NCI-H82 (cell line): ENCODE results near the gene SIRPG.
"Not testable (repeated sequence)": the region's sequence is repeated elsewhere in the genome, so short reads cannot be mapped to it uniquely, and the experiment has no call there.

Source experiments
- DNase-seq: peaks from one replicate; lab custom pipeline; 2025; lab: John Stamatoyannopoulos, UW

Gene SIRPG

GRCh38 chr20:1671891-1672669, 14.5 kb upstream of the SIRPG start:
- DNase-seq = no peak

GRCh38 chr20:1669304-1669703, 11.7 kb upstream of the SIRPG start:
- DNase-seq = no peak

GRCh38 chr20:1667502-1668085, 10.0 kb upstream of the SIRPG start:
- DNase-seq = no peak

GRCh38 chr20:1666802-1667201, 9.2 kb upstream of the SIRPG start:
- no peak for DNase-seq

- no peak for DNase-seq
Measured at GRCh38 chr20:1665345-1665744, 7.8 kb upstream of the SIRPG start.

- DNase-seq = no peak
Measured at GRCh38 chr20:1664911-1665310, 7.3 kb upstream of the SIRPG start.

GRCh38 chr20:1663917-1664316, 6.3 kb upstream of the SIRPG start:
- DNase-seq = no peak

- no peak for DNase-seq
Measured at GRCh38 chr20:1661542-1662299, 4.1 kb upstream of the SIRPG start.

- DNase-seq = no peak
Measured at GRCh38 chr20:1660246-1660645, 2.7 kb upstream of the SIRPG start.

- DNase-seq = peak; percentile 88
Measured at GRCh38 chr20:1656844-1657243, 735 bp downstream of the SIRPG start.

GRCh38 chr20:1654996-1655395, 2.6 kb downstream of the SIRPG start:
- DNase-seq = no peak

GRCh38 chr20:1652960-1653359, 4.6 kb downstream of the SIRPG start:
- DNase-seq = no peak

- no peak for DNase-seq
Measured at GRCh38 chr20:1652104-1652503, 5.5 kb downstream of the SIRPG start.

GRCh38 chr20:1651268-1652058, 6.1 kb downstream of the SIRPG start:
- DNase-seq = peak; percentile 57

- no peak for DNase-seq
Measured at GRCh38 chr20:1648101-1648500, 9.5 kb downstream of the SIRPG start.

GRCh38 chr20:1646975-1647431, 10.6 kb downstream of the SIRPG start:
- no peak for DNase-seq

GRCh38 chr20:1644101-1644962, 13.2 kb downstream of the SIRPG start:
- DNase-seq = peak; percentile 98

- not testable (repeated sequence) for DNase-seq
Measured at GRCh38 chr20:1638643-1639042, 18.9 kb downstream of the SIRPG start.

- no peak for DNase-seq
Measured at GRCh38 chr20:1637755-1638154, 19.8 kb downstream of the SIRPG start.

- no peak for DNase-seq
Measured at GRCh38 chr20:1637226-1637625, 20.4 kb downstream of the SIRPG start.

GRCh38 chr20:1636621-1637020, 21.0 kb downstream of the SIRPG start:
- no peak for DNase-seq
